ENCODE results near the gene STK11IP.

DNA sequence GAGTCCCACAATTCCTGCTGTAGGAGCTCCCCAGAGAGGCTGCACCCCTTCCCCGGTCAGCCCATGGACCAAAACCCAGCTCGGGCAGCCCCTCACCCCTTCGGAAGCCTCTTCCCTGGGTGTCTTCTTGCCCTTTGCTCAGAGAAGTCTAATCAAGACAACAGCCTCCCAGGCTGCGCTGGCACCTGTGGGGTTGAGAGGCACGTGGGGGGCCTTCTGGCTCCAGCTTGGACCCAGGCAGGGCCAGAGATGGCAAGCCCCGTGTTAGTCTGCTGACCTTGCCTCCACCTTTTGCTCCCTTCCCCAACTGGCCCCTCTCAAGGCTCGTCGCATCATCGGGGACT, 40.2 kb downstream of the STK11IP start:
- TF ChIP-seq CTCF (conservative IDR thresholded peaks at IDR 0.05) (no peak), EZH2 (IDR thresholded peaks at IDR 0.05; ENCODE audit: low read depth) (no peak)

All from PC-9 (cell line).